ENCODE measurements around the gene IL12RB1.
A peak's percentile ranks its signal among the peaks of the same experiment; 100 is the strongest.
"Not testable (repeated sequence)": the region's sequence is repeated elsewhere in the genome, so short reads cannot be mapped to it uniquely, and the experiment has no call there.

Gene IL12RB1

DNA sequence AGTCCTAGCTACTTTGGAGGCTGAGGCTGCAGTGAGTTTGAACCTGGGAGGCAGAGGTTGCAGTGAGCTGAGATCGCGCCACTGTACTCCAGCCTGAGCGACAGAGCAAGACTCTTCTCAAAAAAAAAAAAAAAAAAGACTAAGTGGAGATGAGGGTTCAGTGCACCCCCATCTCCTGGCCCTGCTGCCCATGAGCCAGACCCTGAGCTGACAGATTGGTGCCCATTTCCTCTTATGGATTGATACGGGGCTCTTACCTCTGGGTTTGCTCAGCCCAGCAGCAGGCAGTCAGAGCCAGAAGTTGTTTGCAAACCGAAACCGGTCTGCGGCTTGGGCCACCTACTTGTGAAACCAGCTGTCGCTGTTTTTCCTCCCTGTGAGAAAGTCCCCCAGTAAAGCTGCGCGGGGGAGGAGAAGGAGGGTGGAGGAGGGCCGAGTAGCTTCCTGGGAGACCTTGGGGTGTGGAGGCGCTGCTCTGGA is 41.9 kb downstream of the IL12RB1 start:
- no peak for DNase-seq

- DNase-seq = no peak
These were observed 43.1 kb downstream of the IL12RB1 start for GRCh38 chr19:18043676-18044075.

DNA sequence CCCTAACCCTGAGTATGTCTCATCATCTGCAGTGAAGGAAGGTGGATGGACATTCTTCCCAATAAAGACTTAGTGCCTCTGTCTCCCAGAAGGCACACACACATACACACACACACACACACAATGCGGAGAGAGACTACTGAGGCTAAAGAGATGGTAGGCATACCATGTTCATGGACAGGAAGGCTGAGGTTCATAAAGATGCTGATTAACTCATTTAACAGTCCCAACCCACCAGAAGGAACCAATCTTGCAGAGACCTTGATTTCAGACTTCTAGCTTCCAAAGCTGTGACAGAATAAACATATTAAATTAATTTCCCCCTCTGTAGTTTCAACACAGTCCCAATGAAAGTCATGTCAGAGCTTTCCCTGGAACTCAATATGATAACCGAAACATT is 45.7 kb downstream of the IL12RB1 start:
- no peak for DNase-seq

DNA sequence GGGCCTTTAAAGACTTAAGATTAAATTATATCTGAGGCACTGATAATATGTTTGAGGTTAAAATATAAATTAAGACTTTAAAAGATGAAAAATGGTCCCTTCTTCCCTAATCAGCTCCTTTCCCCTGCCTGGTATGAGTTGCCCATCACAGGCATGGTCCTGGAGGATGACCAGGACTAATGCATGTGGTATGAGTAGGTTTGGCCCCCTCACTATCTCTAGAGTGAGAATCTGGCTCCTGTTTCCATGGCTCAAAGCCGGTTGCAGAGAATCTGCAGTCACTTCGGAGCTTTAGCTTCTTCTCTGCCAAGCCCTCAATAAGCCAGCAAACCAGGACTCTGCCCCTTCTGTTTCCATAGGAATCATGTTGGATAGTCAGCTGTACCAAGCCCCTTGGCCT is 54.6 kb downstream of the IL12RB1 start:
- DNase-seq = not testable (repeated sequence)

- DNase-seq = not testable (repeated sequence)
These were observed 55.3 kb downstream of the IL12RB1 start for GRCh38 chr19:18031401-18031800.

DNA sequence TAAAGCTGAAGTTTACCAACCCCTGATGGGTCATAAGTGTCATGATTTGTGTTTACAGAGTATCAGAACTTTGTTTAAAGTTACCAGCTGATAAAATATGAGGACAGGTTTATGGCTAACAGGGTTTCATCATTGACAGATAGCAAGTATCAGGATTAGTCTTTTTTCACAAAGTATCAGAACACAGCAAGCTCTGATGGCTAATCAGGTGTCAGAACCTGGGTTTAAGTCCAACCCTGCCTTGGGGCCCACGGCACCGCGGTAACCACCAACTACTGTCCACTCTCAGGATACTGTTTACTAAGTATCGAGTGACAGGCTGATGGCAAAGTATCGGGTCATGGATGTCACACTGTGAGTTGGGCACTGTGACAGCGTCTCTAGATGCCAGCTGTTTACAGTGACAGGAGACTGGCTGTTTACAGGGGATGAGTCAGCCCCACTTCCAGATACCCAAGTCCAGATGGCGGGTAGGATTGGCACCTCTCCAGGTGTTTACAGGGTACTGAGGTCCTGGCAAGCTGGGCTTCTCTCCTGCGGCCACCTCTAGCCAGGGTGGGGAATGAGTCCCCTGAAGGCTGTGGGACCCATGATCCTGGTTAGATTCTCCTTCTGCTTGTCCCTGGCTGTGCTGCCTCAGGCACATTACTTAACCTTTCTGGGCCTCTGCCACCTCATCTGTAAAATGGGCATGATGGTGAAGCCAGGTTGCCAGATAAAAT is 57.0 kb downstream of the IL12RB1 start:
- DNase-seq = no peak

DNA sequence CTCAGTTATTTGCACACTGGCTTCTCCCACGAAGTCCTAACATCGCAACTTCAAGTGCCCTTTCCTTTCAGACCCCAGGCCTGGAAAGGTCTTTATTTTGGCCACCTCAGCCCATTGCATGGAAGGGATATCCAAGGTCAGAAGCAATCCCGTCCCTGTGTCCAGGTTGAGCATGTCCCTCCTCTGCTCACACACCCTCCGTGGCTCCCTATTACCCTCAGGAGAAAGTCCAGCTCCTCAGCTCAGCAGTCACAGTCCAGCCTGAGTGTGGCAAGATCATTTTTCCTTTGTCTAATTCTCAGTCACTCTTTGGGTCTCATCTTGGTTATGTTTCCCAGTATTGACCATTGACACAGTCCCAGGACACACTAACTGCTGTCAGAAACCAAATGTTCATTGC is 59.6 kb downstream of the IL12RB1 start:
- DNase-seq = no peak

GRCh38 chr19:18023622-18024251 is 63.0 kb downstream of the IL12RB1 start:
- DNase-seq = no peak

DNA sequence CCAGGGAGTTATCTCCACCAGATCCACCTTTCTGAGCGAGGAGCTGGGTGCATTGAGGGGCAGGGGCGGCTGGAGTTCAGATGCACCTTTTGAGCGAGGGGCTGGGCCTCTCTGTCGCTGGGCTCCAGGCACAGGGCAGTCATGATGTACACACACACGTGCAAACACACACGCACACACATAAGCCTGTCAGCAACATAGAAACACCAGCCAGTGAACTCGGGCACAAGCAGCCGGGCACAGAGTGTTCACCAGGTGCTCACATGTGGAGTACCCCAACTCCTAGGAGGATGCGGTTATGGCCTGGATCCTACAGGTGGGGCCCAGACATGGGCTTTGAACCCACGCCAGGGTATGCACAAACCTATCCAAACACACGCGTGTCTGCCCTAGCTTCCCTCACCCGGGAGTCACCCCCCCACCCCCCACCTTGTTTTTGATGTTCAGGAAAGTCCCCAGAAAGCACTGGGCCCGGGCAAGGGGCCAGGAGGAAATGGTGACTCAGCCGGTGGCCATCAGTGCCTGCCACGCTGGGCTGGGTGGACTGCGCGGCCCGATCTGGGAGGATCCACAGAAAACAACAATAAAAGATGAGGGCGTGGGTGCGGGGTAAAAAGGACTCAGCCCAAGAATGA is 65.5 kb downstream of the IL12RB1 start:
- DNase-seq = peak; percentile 81

GRCh38 chr19:18020212-18021085 is 66.3 kb downstream of the IL12RB1 start:
- no peak for DNase-seq

- DNase-seq = no peak
These were observed 69.3 kb downstream of the IL12RB1 start for GRCh38 chr19:18017275-18018083.

- no peak for DNase-seq
These were observed 70.4 kb downstream of the IL12RB1 start for GRCh38 chr19:18016209-18016910.

DNA sequence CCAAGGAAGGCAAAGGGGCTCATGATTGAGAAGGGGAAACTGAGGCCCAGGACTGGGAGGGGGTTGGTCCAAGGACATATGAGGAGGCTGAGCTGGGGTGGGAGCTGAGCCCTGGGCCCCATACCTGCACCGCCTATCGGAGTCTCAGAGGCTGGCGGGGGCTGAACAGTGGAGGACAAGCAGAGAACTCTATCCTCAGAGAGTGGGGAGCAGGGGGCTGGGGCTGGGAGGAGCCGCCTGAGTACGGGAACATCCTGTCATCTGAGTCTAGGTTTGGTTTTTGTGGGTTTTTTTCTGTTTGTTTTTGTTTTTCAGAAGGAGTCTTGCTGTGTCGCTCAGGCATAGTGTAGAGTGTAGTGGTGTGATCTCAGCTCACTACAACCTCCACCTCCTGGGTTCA is 72.5 kb downstream of the IL12RB1 start:
- DNase-seq = no peak

GRCh38 chr19:18013210-18014111 is 73.3 kb downstream of the IL12RB1 start:
- no peak for DNase-seq

- DNase-seq = no peak
These were observed 76.6 kb downstream of the IL12RB1 start for GRCh38 chr19:18010149-18010548.

DNA sequence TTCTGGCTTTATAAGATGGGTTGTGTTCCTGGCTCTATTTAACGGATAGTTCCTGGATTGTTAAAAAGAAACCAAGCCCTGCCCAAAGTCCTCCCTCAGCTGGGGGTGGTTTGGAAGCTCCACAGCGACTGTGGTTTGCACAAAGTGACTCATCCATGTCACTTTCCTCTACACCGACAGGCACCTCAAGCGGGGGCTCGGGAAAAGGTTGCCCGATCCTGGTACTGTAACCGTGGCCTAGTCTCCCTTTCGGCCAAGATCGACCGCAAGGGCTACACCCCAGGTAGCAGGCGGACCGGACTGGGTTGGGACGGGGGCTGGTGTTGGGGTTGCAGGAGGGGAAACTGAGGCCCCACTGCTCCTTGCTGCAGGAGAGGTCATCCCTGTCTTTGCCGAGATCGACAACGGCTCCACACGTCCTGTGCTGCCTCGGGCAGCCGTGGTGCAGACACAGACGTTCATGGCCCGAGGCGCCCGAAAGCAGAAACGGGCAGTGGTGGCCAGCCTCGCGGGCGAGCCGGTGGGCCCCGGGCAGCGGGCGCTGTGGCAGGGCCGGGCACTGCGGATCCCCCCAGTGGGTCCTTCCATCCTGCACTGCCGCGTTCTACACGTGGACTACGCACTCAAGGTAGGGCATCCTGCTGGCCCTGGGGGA is 77.2 kb downstream of the IL12RB1 start:
- peak; percentile 24 for DNase-seq

All from T1000 (cell line).